GM21576 (cell line): Measurements from ENCODE around the gene LTBP2.
"Not testable (repeated sequence)": the region's sequence is repeated elsewhere in the genome, so short reads cannot be mapped to it uniquely, and the experiment has no call there.

ENCODE experiments used
- ATAC-seq: cut with Tn5 transposase; IDR thresholded peaks from one replicate; pipeline ENCODE4 v1.9.1; 2021; ENCODE audit warnings: mild to moderate bottlenecking, moderate library complexity; ENCODE audit not compliant: unreplicated experiment

The LTBP2 gene

GRCh38 chr14:74459289-74459946, 152.6 kb downstream of the LTBP2 start:
- no peak for ATAC-seq

GRCh38 chr14:74457565-74457895, 154.5 kb downstream of the LTBP2 start:
- ATAC-seq = no peak

- no peak for ATAC-seq
Observed at GRCh38 chr14:74456684-74457564, 155.1 kb downstream of the LTBP2 start.

GRCh38 chr14:74454397-74454796, 157.6 kb downstream of the LTBP2 start:
- ATAC-seq = not testable (repeated sequence)
